K562 (cell line): ENCODE measurements around the gene STAB1. TPM values are rescaled to one million over a fixed set of nuclear protein-coding genes. Genes with fewer than 3 reads are reported as not detected.

ENCODE experiments used
- ATAC-seq: fragments of 200-7000 bp; cut with Tn5 transposase; 3 replicates; pipeline ENCODE4 v1.9.1; 2020; ENCODE audit warnings: moderate library complexity
- BruUV-seq: library from RNA; stranded (reverse); fragments of 400-500 nt; replicated peaks from 2 replicates; lab custom pipeline; 2021; lab: Mats Ljungman, UMichigan
- CTCF ChIA-PET: fragments of 300-600 bp; formaldehyde crosslinking; extraction: SDS; loops from one replicate; lab custom pipeline; 2021; ENCODE audit warnings: low intra/inter-chr PET ratio; lab: Yijun Ruan, JAX
- POLR2A ChIA-PET: fragments of 300-600, 350-650 bp; sonication (Branson Sonifier 250); formaldehyde crosslinking; extraction: SDS; loops from one replicate; lab custom pipeline; 2021; ENCODE audit warnings: antibody characterized with exemption, inconsistent platforms; lab: Yijun Ruan, JAX
- DNase-seq, 4 experiments: peaks; one replicate each; pipeline versions ENCODE4 v3.0.0 to v3.0.0-alpha.2; 2011 to 2018; ENCODE audit warnings: low spot score in 3 of 4, mixed read lengths in 3 of 4; ENCODE audit errors: extremely low read depth in 1 of 4
- FAIRE-seq: peaks from 2 replicates; lab custom pipeline; 2011; peaks lifted over from hg19 to GRCh38; lab: Jason Lieb, UNC
- H2AFZ ChIP-seq: 2 replicates; pipeline ENCODE4 v1.6.0; 2011; ENCODE audit warnings: low read depth, low read length, control low read depth, inconsistent platforms
- H3K27ac ChIP-seq: fragments of 200-600 bp; 3 replicates; pipeline ENCODE4 v1.8.0; 2011; ENCODE audit warnings: low read depth, mild to moderate bottlenecking, control low read depth, inconsistent platforms, low read length, moderate library complexity, mixed read lengths; ENCODE audit errors: extremely low read depth
- H3K27me3 ChIP-seq, 2 experiments: fragments of 300-600 bp in 1 of 2; 2 replicates in 1 of 2; 3 replicates in 1 of 2; pipeline versions ENCODE4 v1.6.0 to v1.8.0; 2011; ENCODE audit warnings: inconsistent platforms in 2 of 2, low read length in 2 of 2, mild to moderate bottlenecking in 1 of 2, mixed read lengths in 1 of 2, moderate library complexity in 1 of 2; ENCODE audit not compliant: control insufficient read depth in 2 of 2, insufficient read depth in 2 of 2
- H3K36me3 ChIP-seq: fragments of 300-600 bp; 3 replicates; pipeline ENCODE4 v1.8.0; 2011; ENCODE audit warnings: mild to moderate bottlenecking, low read length, inconsistent platforms; ENCODE audit not compliant: control insufficient read depth, insufficient read depth
- H3K4me1 ChIP-seq, 2 experiments: fragments of 200-600 bp in 1 of 2; replicated peaks in 1 of 2; 2 replicates in 1 of 2; 3 replicates in 1 of 2; pipeline versions ENCODE4 v1.5.1 to v1.8.0; 2011; ENCODE audit warnings: inconsistent platforms in 2 of 2, low read length in 2 of 2, mild to moderate bottlenecking in 1 of 2, mixed read lengths in 1 of 2, moderate library complexity in 1 of 2; ENCODE audit not compliant: control insufficient read depth in 2 of 2, insufficient read depth in 2 of 2
- H3K4me2 ChIP-seq: 2 replicates; pipeline ENCODE4 v1.6.1; 2011; ENCODE audit warnings: low read length, control low read depth, inconsistent platforms, mixed read lengths; ENCODE audit not compliant: insufficient read depth
- H3K4me3 ChIP-seq: fragments of 200-600 bp; sonication (generic), shearing (Covaris generic); 2 replicates; pipeline ENCODE4 v1.5.1; 2016; ENCODE audit warnings: control low read depth, inconsistent platforms
- H3K79me2 ChIP-seq: fragments of 200-600 bp; 3 replicates; pipeline ENCODE4 v1.8.0; 2011; ENCODE audit warnings: low read length, inconsistent platforms; ENCODE audit not compliant: control insufficient read depth, insufficient read depth
- H3K9ac ChIP-seq, 2 experiments: 2 replicates each; pipeline versions ENCODE4 v1.6.0 to v1.6.1; 2011; ENCODE audit warnings: low read depth in 2 of 2, low read length in 2 of 2, control low read depth in 1 of 2, inconsistent platforms in 1 of 2, mild to moderate bottlenecking in 1 of 2, mixed read lengths in 1 of 2; ENCODE audit not compliant: insufficient read depth in 1 of 2
- H3K9me1 ChIP-seq: one replicate; pipeline ENCODE4 v1.6.0; 2011; ENCODE audit warnings: inconsistent platforms, mild to moderate bottlenecking, low read length, moderate library complexity; ENCODE audit not compliant: control insufficient read depth, insufficient read depth
- H3K9me3 ChIP-seq: replicated peaks from 2 replicates; pipeline ENCODE4 v1.5.1; 2011; ENCODE audit warnings: low read depth, low read length, inconsistent platforms; ENCODE audit not compliant: control insufficient read depth, insufficient read depth
- H4K20me1 ChIP-seq: replicated peaks from 2 replicates; pipeline ENCODE4 v1.6.1; 2011; ENCODE audit warnings: low read length, inconsistent platforms, mixed read lengths; ENCODE audit not compliant: control insufficient read depth, insufficient read depth
- MEIS2 ChIP-seq: fragments of 450-650 bp; IDR thresholded peaks from 2 replicates; pipeline ENCODE4 v1.6.1; 2014; ENCODE audit warnings: mild to moderate bottlenecking; ENCODE audit not compliant: partially characterized antibody
- U2AF2 ChIP-seq: fragments of 200-400 bp; formaldehyde crosslinking; optimal IDR thresholded peaks from 2 replicates; pipeline ENCODE3; 2017; ENCODE audit warnings: low read depth, mild to moderate bottlenecking, low read length
- XRCC3 ChIP-seq: fragments of 450-650 bp; IDR thresholded peaks from 2 replicates; pipeline ENCODE4 v1.6.1; 2017; ENCODE audit warnings: mild to moderate bottlenecking, moderate library complexity
- ZNF717 ChIP-seq: fragments of 250-450 bp; sonication (Bioruptor Pico); IDR thresholded peaks from 2 replicates; pipeline ENCODE4 v1.5.0; 2021
- ZNF766 ChIP-seq: fragments of 200-800 bp; sonication (Bioruptor generic); conservative IDR thresholded peaks from 2 replicates; pipeline ENCODE4 v1.6.1; 2016; ENCODE audit warnings: missing genetic modification characterization, missing compliant biosample characterization
- WGBS: fragments of 100-300 bp; shearing (Covaris generic); methylation state at CpG from one replicate; pipeline ENCODE4 v1.1.6; 2016; ENCODE audit warnings: low coverage, mixed read lengths; ENCODE audit not compliant: insufficient coverage; ENCODE audit errors: missing lambda C conversion rate; 5-methylcytosine and 5-hydroxymethylcytosine counted together
- in situ Hi-C: fragments of 300-500 bp; cut with MboI; formaldehyde crosslinking; loops from 4 replicates; pipeline ENCODE4 v1.15.0; 2018; ENCODE audit warnings: inconsistent platforms, mixed read lengths
- intact Hi-C: fragments of 100-400 bp; cut with micrococcal nuclease; formaldehyde crosslinking; loops from 2 replicates; pipeline ENCODE4 v1.14.2; 2022
- polyA plus RNA-seq, 8 experiments: library from polyadenylated mRNA; depleted of rRNA in 4 of 8; stranded (reverse) in 5 of 8; unstranded in 3 of 8; fragments of >200 nt; fragmentation: Nextera tagmentation in 2 of 8; fragmentation: Illumina TruSeq in 1 of 8; extraction: Ambion mirVana in 2 of 8; extraction: Trizol in 1 of 8; gene quantifications; 2 replicates each; pipeline versions ENCODE4 v1.2.1 to v1.2.3, GENCODE V29; 2011 to 2014; ENCODE audit warnings: inconsistent platforms in 1 of 8, missing spikeins in 1 of 8
- total RNA-seq, 7 experiments: library from RNA; depleted of rRNA in 6 of 7; stranded (reverse); fragments of >200 nt in 6 of 7; fragmentation: Illumina TruSeq in 2 of 7; extraction: Trizol in 2 of 7; gene quantifications; 2 replicates each; pipeline versions ENCODE4 v1.2.1 to v1.2.3, GENCODE V29; 2011 to 2021; ENCODE audit warnings: low replicate concordance in 1 of 7
- TF ChIP-seq, protein P1 (sequence below): sonication (generic); formaldehyde crosslinking; IDR thresholded peaks from 2 replicates; pipeline ENCODE4 v1.9.0; 2022; ENCODE audit warnings: mild to moderate bottlenecking, missing genetic modification reagents
- TF ChIP-seq, protein P2 (sequence below): fragments of 250-450 bp; sonication (Bioruptor Pico); IDR thresholded peaks from 2 replicates; pipeline ENCODE4 v1.8.0; 2021; ENCODE audit warnings: mild to moderate bottlenecking, moderate library complexity
- TF ChIP-seq, protein P3 (sequence below): sonication (generic); formaldehyde crosslinking; IDR thresholded peaks from 2 replicates; pipeline ENCODE4 v1.8.0; 2022; ENCODE audit warnings: mild to moderate bottlenecking, missing genetic modification reagents
- TF ChIP-seq, protein P4 (sequence below): fragments of 250-450 bp; sonication (Bioruptor Pico); IDR thresholded peaks from 2 replicates; pipeline ENCODE4 v1.5.0; 2021; ENCODE audit warnings: mild to moderate bottlenecking, borderline replicate concordance

Gene STAB1
- total and polyA plus RNA-seq, 9 of the 15 experiments (the other 6 are each of a cell fraction or from before 2014, with no cell fraction given): 0.20 to 3.9 (median 1.2) TPM

DNA sequence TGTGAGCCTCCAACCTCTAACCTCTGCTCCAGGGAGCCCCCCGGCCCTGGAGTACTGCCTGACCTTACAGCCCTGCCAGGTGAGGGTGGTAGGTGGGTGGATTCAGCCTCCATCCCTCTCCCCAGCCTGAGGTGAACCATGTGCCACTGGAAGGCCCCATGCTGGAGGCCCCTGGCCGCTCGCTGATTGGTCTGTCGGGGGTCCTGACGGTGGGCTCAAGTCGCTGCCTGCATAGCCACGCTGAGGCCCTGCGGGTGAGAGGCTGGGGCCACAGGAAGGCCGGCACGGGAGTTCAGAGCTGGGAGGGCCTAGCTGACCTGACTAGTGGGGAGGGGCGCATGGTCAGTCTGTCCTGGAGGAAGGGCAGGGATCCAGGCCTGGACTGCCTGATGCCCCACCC lies 19.4 kb downstream of the STAB1 start:
- CTCF ChIA-PET: no interaction called here
- 32% methylated on average over 5 of the region's 11 CpGs for WGBS

More for the DNA sequence above, 19.4 kb downstream of the STAB1 start:
- Histone ChIP-seq H3K9ac (peak overlapping the region in 1 of 2 experiments; percentile 26; a peak in 1 of 4 replicates), H3K4me2 (no peak overlapping the region), H3K4me3 (no peak overlapping the region), H3K27me3 (peaks cover 0 to 36% of the 10 kb centered on the region in 2 experiments; a peak in 2 of 5 replicates), H2AFZ (no peak overlapping the region), H3K27ac (no peak overlapping the region), H3K9me1 (no peaks in the 10 kb centered on the region), H3K36me3 (no peaks in the 10 kb centered on the region), H4K20me1 (no peaks in the 10 kb centered on the region), H3K4me1 (peaks cover 12 to 57% of the 10 kb centered on the region in 2 experiments; a peak in 4 of 5 replicates), H3K79me2 (no peaks in the 10 kb centered on the region), H3K9me3 (no peaks in the 10 kb centered on the region)
- FAIRE-seq (no peak), ATAC-seq (no peak), DNase-seq (no peak)
- TF ChIP-seq, protein P1, sequence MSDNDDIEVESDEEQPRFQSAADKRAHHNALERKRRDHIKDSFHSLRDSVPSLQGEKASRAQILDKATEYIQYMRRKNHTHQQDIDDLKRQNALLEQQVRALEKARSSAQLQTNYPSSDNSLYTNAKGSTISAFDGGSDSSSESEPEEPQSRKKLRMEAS (CRISPR knock-in tag): no peak
- TF ChIP-seq ZNF717 (CRISPR knock-in tag) (no peak), ZNF766 (CRISPR knock-in tag) (no peak), MEIS2 (no peak), XRCC3 (no peak), U2AF2 (no peak)
- TF ChIP-seq, protein P2, sequence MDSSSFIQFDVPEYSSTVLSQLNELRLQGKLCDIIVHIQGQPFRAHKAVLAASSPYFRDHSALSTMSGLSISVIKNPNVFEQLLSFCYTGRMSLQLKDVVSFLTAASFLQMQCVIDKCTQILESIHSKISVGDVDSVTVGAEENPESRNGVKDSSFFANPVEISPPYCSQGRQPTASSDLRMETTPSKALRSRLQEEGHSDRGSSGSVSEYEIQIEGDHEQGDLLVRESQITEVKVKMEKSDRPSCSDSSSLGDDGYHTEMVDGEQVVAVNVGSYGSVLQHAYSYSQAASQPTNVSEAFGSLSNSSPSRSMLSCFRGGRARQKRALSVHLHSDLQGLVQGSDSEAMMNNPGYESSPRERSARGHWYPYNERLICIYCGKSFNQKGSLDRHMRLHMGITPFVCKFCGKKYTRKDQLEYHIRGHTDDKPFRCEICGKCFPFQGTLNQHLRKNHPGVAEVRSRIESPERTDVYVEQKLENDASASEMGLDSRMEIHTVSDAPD (CRISPR knock-in tag): no peak
- TF ChIP-seq, protein P3, sequence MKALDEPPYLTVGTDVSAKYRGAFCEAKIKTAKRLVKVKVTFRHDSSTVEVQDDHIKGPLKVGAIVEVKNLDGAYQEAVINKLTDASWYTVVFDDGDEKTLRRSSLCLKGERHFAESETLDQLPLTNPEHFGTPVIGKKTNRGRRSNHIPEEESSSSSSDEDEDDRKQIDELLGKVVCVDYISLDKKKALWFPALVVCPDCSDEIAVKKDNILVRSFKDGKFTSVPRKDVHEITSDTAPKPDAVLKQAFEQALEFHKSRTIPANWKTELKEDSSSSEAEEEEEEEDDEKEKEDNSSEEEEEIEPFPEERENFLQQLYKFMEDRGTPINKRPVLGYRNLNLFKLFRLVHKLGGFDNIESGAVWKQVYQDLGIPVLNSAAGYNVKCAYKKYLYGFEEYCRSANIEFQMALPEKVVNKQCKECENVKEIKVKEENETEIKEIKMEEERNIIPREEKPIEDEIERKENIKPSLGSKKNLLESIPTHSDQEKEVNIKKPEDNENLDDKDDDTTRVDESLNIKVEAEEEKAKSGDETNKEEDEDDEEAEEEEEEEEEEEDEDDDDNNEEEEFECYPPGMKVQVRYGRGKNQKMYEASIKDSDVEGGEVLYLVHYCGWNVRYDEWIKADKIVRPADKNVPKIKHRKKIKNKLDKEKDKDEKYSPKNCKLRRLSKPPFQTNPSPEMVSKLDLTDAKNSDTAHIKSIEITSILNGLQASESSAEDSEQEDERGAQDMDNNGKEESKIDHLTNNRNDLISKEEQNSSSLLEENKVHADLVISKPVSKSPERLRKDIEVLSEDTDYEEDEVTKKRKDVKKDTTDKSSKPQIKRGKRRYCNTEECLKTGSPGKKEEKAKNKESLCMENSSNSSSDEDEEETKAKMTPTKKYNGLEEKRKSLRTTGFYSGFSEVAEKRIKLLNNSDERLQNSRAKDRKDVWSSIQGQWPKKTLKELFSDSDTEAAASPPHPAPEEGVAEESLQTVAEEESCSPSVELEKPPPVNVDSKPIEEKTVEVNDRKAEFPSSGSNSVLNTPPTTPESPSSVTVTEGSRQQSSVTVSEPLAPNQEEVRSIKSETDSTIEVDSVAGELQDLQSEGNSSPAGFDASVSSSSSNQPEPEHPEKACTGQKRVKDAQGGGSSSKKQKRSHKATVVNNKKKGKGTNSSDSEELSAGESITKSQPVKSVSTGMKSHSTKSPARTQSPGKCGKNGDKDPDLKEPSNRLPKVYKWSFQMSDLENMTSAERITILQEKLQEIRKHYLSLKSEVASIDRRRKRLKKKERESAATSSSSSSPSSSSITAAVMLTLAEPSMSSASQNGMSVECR: no peak
- TF ChIP-seq, protein P4, sequence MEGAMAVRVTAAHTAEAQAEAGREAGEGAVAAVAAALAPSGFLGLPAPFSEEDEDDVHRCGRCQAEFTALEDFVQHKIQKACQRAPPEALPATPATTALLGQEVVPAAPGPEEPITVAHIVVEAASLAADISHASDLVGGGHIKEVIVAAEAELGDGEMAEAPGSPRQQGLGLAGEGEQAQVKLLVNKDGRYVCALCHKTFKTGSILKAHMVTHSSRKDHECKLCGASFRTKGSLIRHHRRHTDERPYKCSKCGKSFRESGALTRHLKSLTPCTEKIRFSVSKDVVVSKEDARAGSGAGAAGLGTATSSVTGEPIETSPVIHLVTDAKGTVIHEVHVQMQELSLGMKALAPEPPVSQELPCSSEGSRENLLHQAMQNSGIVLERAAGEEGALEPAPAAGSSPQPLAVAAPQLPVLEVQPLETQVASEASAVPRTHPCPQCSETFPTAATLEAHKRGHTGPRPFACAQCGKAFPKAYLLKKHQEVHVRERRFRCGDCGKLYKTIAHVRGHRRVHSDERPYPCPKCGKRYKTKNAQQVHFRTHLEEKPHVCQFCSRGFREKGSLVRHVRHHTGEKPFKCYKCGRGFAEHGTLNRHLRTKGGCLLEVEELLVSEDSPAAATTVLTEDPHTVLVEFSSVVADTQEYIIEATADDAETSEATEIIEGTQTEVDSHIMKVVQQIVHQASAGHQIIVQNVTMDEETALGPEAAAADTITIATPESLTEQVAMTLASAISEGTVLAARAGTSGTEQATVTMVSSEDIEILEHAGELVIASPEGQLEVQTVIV (CRISPR knock-in tag): no peak
- POLR2A ChIA-PET: interaction anchor here (0.6 kb wide), 1 partner anchor 45 kb away, joined by 3 read pairs; no protein-coding TSS in a partner anchor
- intact Hi-C loops (no loop called here), in situ Hi-C loops (no loop called here)
- BruUV-seq: no TSS peak
